Activated CD4-positive, alpha-beta T cell treated with anti-CD3 and anti-CD28 coated beads, Interleukin-2, amount 50 U/mL, for 4 hours (primary cell): Measurements from ENCODE around the gene CCSAP.
"Not testable (repeated sequence)": the region's sequence is repeated elsewhere in the genome, so short reads cannot be mapped to it uniquely, and the experiment has no call there.

Source experiments
- DNase-seq, 2 experiments: peaks; one replicate each; pipeline ENCODE4 v3.0.0-alpha.2; 2020

CCSAP gene

GRCh38 chr1:229364207-229365065 is 21.6 kb upstream of the CCSAP start:
- no peak for DNase-seq

GRCh38 chr1:229363723-229364122 is 20.9 kb upstream of the CCSAP start:
- DNase-seq, result no peak

- no peak for DNase-seq
Measured at GRCh38 chr1:229360420-229360819, 17.6 kb upstream of the CCSAP start.

DNA sequence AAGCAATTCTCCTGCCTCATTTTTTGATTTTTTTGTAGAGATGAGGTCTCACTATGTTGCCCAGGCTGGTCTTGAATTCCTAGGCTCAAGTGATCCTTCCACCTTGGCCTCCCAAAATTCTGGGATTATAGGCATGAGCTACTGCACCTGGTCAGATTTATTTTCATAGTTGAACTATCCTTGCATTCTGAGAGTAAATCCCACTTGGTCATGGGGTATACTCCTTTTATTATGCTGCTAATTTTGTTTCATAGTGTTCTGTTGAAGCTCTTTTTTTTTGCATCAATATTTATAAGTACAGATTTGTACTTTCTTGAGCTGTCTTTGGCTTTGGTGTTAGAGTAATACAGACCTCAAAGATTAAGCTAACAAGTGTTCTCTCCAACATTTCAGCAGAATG is 12.8 kb upstream of the CCSAP start:
- DNase-seq, result no peak

DNA sequence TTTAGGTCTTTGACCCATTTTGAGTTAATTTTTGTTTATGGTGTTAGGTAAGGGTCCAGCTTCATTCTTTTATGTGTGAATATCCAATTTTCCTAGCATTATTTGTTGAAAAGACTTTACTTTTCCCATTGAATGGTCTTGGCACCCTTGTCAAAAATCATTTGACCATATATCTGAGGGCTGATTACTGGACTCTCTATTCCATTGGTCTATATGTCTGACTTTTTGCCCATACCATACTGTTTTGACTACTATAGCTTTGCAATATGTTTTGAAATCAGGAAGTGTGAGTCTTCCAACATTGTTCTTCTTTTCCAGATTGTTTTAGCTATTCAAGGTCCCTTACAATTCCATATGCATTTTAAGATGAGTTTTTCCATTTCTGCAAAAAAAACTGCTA is 11.4 kb upstream of the CCSAP start:
- no peak for DNase-seq

DNA sequence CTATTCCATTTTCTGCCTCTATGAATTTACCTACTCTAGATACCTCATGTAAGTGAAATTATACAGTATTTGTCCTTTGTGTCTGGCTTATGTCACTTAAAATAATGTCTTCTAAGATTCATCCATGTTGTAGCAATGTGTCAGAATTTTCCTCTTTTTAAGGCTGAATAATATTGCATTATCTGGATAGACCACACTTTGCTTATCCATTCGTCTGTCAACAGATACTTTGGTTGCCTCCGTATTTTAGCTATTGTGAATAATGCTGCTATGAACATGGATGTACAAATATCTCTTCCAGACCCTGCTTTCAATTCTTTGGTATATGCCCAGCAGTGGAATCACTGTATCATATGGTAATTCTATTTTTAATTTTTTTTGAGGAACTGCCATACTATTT is 10.1 kb upstream of the CCSAP start:
- no peak for DNase-seq

- DNase-seq, result no peak
Measured at GRCh38 chr1:229349463-229350385, 6.9 kb upstream of the CCSAP start.

GRCh38 chr1:229347528-229347927 is 4.7 kb upstream of the CCSAP start:
- no peak for DNase-seq

DNA sequence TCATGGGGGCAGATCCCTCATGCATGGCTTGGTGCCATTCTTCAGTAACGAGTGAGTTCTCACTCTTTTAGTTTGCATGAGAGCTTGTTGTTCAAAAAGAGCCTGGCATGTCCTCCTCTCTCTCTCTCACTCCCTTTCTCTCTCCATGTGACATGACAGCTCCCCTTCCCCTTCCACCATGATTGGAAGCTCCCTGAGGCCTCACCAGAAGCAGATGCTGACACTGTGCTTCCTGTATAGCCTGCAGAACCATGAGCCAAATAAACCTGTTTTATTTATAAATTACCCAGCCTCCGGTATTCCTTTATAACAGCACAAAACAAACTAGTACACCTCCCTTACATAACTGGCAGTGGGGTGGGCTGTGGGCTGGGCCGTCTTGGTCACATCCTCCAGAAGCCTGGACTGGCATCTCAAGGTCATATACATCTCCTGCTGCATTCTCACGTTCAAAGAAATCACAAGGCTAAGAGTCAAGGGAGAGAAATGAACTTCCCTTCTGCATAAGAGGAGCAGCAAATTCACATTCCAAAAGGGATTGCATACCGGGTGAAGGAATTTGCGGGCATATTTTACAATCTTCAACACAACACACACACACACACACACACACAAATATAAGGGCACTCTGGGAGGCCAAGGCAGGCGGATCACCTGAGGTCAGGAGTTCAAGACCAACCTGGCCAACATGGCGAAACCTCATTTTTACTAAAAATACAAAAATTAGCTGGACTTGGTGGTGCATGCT is 2.3 kb upstream of the CCSAP start:
- DNase-seq, result no peak

DNA sequence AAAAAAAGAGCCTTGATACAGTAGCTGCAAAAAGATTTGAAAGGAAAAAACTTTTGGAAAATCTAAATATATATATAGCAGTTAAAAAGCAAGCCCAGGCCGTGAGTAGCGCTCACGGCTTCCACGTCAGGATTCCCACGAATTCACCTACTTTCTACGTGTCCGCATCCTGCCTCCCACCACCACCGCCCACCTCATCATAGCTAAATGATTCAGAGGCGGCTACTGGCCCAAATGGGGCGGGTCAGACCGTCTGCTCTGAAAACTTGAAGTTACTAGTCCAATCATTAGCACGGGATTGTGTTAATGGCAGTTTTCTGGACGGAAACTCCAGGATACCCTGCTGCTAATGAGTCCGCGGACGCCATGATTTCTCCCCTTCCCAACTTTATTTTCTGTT is 1.3 kb upstream of the CCSAP start:
- DNase-seq, result peak; percentile 36 to 46

DNA sequence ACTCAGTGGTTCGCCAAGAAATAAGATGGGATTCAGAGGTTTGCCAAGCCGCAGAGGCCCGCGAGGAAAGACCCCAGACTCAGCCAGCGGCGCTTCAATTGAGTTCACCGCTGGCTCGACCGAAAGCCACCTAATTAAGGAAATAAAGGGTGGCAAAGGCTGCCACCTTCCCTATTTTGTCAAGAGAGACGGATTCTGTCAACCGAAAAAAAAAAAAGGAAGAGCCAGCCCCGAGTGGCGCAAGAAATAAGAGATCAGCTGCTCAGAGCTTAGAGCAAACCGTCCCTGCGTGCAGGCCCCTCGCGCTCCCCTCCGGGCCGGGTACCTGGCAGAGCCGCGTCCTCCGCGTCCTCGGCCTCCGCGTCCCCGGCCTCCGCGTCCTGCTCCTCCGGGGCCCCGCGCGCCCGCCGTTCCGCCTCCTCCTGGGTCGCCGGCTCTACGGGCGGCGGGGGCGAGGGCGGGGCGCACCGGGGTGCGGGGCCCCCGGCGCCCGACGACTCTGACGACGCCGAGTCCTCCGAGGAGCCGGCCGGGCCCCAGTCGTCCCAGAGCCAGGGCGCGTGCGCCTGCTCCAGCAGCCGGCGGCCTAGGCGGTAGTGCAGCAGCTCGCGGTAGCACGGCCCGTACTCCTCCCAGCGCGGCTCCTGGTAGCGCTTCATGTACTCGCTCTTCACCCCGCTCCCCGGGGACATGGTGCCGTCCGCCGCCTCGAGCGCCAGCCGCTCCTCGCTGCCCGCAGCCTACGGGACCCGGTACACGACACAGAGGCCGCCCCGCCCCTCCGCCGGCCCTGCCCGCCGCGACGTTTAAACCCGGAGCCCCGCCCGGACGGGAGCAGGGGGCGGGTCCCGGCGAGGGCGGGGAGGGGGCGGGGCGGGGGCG is 832 bp downstream of the CCSAP start:
- DNase-seq, result peak; percentile 67 to 69

DNA sequence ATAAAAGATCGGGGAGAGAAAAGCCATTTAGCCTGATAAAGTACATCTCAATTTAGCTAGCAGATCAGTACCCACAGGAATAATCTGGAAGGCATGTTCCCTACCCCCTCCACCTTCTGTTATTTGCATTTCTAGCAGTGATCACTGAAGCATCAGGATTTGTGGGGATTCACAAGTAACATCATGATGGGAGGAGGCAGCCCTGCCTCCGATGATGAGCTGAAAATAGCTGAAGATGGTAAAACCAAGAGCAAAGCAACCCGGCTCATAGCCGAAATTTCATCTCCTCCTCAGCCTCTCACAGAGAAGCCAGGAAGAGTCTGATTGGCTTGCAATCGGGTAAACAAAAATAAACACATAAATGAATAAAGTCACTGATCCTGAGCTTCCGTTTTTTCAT is 2.4 kb downstream of the CCSAP start:
- no peak for DNase-seq

DNA sequence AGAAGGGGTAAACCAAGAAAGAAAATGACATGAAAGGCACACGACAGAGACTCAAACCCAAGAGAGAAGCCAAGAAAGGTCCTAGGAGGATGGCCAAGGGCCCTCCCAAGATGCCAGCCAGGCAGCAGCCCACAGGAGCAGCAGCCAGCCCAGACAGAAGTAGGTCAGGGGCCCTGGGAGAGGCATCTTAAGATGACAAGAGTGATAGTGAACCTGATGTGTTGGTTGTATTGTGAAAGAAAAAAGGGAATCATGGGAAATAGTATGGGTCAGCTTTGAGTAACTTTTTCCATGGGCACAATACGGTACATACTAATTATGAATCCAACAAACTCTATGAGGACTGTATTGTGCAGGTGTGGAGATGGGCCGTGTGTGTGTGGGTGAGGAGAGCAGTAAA is 3.3 kb downstream of the CCSAP start:
- DNase-seq, result no peak

- DNase-seq, result no peak
Measured at GRCh38 chr1:229339086-229339485, 3.8 kb downstream of the CCSAP start.

- DNase-seq, result no peak
Measured at GRCh38 chr1:229336345-229336744, 6.5 kb downstream of the CCSAP start.

DNA sequence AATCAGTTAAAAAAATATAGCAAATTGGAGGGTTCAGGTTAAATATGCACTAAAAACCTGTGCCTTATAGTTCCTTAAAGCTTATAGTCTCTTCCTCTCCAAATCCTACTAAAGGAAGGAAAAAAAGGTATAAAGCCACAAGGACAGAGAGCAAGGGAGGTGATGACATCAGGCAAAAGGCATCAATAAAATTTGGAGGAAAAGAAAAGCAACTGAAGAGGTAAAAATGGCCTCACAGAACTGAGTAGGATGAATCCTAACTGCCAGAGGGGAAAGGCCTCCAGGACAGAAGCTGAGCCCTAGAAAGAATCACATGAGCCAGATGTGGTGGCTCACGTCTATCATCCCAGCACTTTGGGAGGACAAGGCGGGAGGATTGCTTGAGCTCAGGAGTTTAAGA is 8.1 kb downstream of the CCSAP start:
- DNase-seq, result no peak

DNA sequence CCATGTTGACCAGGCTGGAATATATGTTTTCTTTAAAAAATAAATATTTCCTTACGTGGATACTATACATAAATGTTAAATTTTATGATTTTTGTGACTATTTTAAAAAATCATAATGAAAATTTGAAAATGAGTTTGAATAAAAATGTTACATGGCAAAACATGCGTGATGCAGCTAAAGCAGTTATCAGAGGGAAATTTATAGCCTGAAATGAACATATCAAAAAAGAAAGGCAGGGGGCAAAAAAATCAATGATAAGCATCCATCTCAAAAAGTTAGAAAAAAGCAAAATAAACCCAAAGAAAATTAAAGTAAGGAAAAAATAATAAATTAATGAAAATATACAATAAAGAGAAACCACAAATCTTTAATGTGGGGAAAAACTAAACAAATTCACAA is 8.6 kb downstream of the CCSAP start:
- DNase-seq, result no peak

GRCh38 chr1:229328598-229329362 is 14.1 kb downstream of the CCSAP start:
- DNase-seq, result no peak

DNA sequence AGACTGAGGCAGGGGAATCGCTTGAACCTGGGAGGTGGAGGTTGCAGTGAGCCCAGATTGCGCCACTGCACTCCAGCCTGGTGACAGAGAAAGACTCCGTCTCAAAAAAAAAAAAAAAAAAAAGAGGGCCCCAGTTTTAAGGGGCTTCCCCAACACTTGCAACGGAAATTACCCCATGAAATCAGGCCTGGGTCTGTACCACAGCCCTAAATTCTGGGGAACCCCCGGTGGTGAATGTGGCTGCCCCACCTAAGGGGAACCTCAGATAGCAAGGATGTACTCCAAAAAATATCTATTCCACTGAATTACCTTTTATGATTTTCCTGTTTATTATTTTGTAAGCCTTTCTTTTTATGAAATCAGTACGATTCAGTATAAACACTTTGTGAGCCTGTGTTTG is 15.1 kb downstream of the CCSAP start:
- not testable (repeated sequence) for DNase-seq

GRCh38 chr1:229326601-229327000 is 16.2 kb downstream of the CCSAP start:
- no peak for DNase-seq

DNA sequence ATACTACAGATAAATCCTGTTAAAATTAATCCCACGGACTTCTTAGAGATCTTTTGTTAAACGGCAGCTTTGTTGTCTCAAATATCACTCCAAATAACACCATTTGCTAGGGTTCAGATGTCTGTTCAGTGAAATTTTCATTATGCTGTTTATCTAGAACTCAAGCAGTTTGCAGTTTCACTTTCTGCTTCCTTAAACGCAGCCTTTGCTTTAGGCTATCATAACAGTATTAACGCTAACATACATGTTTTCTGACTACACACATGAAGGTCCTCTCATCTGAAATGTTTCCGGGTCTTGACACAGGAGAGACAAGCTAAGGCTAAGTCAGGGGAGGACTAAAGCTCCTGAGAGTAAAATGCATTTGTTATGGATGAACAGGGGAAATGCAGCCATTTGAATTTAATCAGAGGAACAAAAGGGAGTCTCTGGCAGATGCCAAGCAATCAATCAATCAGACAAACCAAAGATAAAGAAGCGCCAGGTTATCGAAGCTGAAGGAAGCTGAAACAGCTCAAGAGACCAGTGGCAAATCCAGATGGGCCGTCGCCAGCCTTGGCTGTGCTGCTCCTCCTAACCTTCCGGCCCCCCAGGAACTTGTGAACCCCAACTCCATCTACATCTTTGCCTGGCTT is 16.9 kb downstream of the CCSAP start:
- no peak for DNase-seq
